ENCODE data around the gene PRR3.

DNA sequence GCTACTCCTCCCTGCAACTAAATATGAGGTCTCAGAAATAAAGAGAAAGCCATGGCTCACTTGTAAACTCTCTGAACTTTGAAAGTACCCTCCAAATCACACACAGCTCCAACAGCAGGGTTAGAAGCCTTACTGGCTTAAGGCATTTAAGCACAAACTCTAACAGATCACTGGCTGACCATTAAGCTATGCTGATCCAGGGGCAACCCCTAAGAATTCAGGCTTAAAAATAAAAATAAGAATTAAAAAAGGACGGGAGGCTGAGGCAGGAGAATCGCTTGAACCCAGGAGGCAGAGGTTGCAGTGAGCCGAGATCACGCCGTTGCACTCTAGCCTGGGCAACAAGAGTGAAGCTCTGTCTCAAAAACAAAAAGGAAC, 45.9 kb upstream of the PRR3 start:
- TF ChIP-seq, protein P1, sequence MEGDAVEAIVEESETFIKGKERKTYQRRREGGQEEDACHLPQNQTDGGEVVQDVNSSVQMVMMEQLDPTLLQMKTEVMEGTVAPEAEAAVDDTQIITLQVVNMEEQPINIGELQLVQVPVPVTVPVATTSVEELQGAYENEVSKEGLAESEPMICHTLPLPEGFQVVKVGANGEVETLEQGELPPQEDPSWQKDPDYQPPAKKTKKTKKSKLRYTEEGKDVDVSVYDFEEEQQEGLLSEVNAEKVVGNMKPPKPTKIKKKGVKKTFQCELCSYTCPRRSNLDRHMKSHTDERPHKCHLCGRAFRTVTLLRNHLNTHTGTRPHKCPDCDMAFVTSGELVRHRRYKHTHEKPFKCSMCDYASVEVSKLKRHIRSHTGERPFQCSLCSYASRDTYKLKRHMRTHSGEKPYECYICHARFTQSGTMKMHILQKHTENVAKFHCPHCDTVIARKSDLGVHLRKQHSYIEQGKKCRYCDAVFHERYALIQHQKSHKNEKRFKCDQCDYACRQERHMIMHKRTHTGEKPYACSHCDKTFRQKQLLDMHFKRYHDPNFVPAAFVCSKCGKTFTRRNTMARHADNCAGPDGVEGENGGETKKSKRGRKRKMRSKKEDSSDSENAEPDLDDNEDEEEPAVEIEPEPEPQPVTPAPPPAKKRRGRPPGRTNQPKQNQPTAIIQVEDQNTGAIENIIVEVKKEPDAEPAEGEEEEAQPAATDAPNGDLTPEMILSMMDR (conservative IDR thresholded peaks at IDR 0.05; ENCODE audit: low read length), result no peak
- TF ChIP-seq EZH2phosphoT487 (IDR thresholded peaks at IDR 0.05; ENCODE audit: borderline replicate concordance), result no peak
